ENCODE measurements around the gene ADAMTS7. TPM values are rescaled to one million over a fixed set of nuclear protein-coding genes. Genes with fewer than 3 reads are reported as not detected.

Gene ADAMTS7
- total RNA-seq, 1 experiment from 2014 or later = 12.0 TPM

DNA sequence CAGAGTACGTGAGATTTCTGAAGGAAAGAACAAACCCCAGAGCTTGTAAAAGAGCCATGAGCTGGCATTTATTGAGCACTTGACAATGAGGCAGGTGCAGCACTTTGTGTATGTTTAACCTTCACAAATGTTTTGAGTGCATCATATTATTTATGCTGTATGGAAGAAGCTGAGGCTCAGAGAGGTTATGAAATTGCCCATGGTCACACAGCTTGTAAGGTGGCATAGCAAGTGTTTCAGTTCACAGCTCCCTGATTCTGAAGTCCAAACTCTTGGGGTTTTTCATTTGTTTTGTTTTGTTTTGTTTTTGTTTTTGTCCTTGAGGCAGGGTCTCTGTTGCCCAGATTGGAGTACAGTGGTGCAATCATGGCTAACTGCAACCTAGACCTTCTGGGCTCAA is 25.1 kb upstream of the ADAMTS7 start:
- intact Hi-C loops (cut with micrococcal nuclease) = no loop called here
- no TSS peak for BruUV-seq (replicated peaks)

More for the DNA sequence above, 25.1 kb upstream of the ADAMTS7 start:
- RAD21 ChIA-PET (ENCODE audit: low non-redundant PET in 1 of 2, low total read pairs in 2 of 2, uncharacterized antibody in 2 of 2, unreplicated experiment in 2 of 2) = no interaction called here
- Histone ChIP-seq H3K4me1 (ENCODE audit: control insufficient read depth in 1 of 2, insufficient read depth in 2 of 2, low read length in 2 of 2) (no peaks in the 10 kb centered on the region), H3K79me2 (ENCODE audit: insufficient read depth, low read length) (no peaks in the 10 kb centered on the region), H3K4me3 (replicated peaks in 1 of 2; ENCODE audit: low read depth in 1 of 2, low read length in 2 of 2) (no peak overlapping the region), H2AFZ (ENCODE audit: low read depth, low read length, poor library complexity, severe bottlenecking) (no peak overlapping the region), H4K20me1 (ENCODE audit: insufficient read depth) (no peaks in the 10 kb centered on the region), H3K27me3 (ENCODE audit: insufficient read depth, low read length) (peaks cover 4% of the 10 kb centered on the region; the same call in 1 of the 2 replicates), H3K4me2 (ENCODE audit: low read length) (no peak overlapping the region), H3K9me3 (ENCODE audit: control insufficient read depth in 1 of 2, insufficient read depth in 1 of 2, low read depth in 1 of 2, low read length in 2 of 2) (no peaks in the 10 kb centered on the region), H3K27ac (ENCODE audit: low read depth, low read length) (no peak overlapping the region), H3K9me2 (ENCODE audit: insufficient read depth) (no peaks in the 10 kb centered on the region), H3K36me3 (ENCODE audit: control insufficient read depth in 1 of 2, insufficient read depth in 2 of 2, low read length in 2 of 2) (no peaks in the 10 kb centered on the region), H3K9ac (ENCODE audit: low read length) (no peak overlapping the region)
- TF ChIP-seq, protein P1, sequence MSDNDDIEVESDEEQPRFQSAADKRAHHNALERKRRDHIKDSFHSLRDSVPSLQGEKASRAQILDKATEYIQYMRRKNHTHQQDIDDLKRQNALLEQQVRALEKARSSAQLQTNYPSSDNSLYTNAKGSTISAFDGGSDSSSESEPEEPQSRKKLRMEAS (IDR thresholded peaks at IDR 0.05) = no peak
- no peak for TF ChIP-seq EZH2phosphoT487 (IDR thresholded peaks at IDR 0.05; ENCODE audit: borderline replicate concordance)
- no peak for TF ChIP-seq CBX3 (IDR thresholded peaks at IDR 0.05; ENCODE audit: low read depth)
- TF ChIP-seq EGR1 (IDR thresholded peaks at IDR 0.05; ENCODE audit: low read depth) = no peak
- no peak for TF ChIP-seq SIN3A (IDR thresholded peaks at IDR 0.05; ENCODE audit: low read depth)
- no peak for TF ChIP-seq CEBPB (IDR thresholded peaks at IDR 0.05; ENCODE audit: low read depth)
- TF ChIP-seq POLR2AphosphoS5 (IDR thresholded peaks at IDR 0.05; ENCODE audit: low read depth, low read length) = no peak
- TF ChIP-seq SRF (IDR thresholded peaks at IDR 0.05; ENCODE audit: low read depth) = no peak
- TF ChIP-seq, protein P2, sequence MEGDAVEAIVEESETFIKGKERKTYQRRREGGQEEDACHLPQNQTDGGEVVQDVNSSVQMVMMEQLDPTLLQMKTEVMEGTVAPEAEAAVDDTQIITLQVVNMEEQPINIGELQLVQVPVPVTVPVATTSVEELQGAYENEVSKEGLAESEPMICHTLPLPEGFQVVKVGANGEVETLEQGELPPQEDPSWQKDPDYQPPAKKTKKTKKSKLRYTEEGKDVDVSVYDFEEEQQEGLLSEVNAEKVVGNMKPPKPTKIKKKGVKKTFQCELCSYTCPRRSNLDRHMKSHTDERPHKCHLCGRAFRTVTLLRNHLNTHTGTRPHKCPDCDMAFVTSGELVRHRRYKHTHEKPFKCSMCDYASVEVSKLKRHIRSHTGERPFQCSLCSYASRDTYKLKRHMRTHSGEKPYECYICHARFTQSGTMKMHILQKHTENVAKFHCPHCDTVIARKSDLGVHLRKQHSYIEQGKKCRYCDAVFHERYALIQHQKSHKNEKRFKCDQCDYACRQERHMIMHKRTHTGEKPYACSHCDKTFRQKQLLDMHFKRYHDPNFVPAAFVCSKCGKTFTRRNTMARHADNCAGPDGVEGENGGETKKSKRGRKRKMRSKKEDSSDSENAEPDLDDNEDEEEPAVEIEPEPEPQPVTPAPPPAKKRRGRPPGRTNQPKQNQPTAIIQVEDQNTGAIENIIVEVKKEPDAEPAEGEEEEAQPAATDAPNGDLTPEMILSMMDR (IDR thresholded peaks at IDR 0.05 in 2 of 3, conservative IDR thresholded peaks at IDR 0.05 in 1 of 3; ENCODE audit: borderline replicate concordance in 1 of 3, insufficient read depth in 1 of 3, low read depth in 2 of 3, low read length in 2 of 3) = no peak
- no peak for TF ChIP-seq RAD21 (IDR thresholded peaks at IDR 0.05; ENCODE audit: low read depth)
- TF ChIP-seq, protein P3, sequence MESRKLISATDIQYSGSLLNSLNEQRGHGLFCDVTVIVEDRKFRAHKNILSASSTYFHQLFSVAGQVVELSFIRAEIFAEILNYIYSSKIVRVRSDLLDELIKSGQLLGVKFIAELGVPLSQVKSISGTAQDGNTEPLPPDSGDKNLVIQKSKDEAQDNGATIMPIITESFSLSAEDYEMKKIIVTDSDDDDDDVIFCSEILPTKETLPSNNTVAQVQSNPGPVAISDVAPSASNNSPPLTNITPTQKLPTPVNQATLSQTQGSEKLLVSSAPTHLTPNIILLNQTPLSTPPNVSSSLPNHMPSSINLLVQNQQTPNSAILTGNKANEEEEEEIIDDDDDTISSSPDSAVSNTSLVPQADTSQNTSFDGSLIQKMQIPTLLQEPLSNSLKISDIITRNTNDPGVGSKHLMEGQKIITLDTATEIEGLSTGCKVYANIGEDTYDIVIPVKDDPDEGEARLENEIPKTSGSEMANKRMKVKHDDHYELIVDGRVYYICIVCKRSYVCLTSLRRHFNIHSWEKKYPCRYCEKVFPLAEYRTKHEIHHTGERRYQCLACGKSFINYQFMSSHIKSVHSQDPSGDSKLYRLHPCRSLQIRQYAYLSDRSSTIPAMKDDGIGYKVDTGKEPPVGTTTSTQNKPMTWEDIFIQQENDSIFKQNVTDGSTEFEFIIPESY (IDR thresholded peaks at IDR 0.05; ENCODE audit: extremely low read depth, insufficient replicate concordance, low read length) = no peak
- no peak for TF ChIP-seq FOSL1 (IDR thresholded peaks at IDR 0.05; ENCODE audit: low read depth)
- TF ChIP-seq POLR2A (IDR thresholded peaks at IDR 0.05; ENCODE audit: borderline replicate concordance, extremely low read depth, insufficient read depth, insufficient read length) = no peak
- TF ChIP-seq YY1 (IDR thresholded peaks at IDR 0.05; ENCODE audit: extremely low read depth, insufficient replicate concordance, low read depth, low read length) = no peak
- TF ChIP-seq ZFX (IDR thresholded peaks at IDR 0.05) = no peak
- TF ChIP-seq, protein P4, sequence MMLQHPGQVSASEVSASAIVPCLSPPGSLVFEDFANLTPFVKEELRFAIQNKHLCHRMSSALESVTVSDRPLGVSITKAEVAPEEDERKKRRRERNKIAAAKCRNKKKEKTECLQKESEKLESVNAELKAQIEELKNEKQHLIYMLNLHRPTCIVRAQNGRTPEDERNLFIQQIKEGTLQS (IDR thresholded peaks at IDR 0.05) = no peak
- no peak for TF ChIP-seq SP1 (IDR thresholded peaks at IDR 0.05; ENCODE audit: low read depth)
- POLR2A ChIA-PET = no interaction called here
- no peak for DNase-seq (ENCODE audit: low read depth, low spot score)
- ATAC-seq = no peak
- CTCF ChIA-PET = no interaction called here

Data from HCT116 (cell line).